Fibroblast of lung (primary cell): ENCODE results near the gene COBL. TPM values are rescaled to one million over a fixed set of nuclear protein-coding genes. Genes with fewer than 3 reads are reported as not detected.

ENCODE experiments used
- DNase-seq, 2 donors: peaks; one replicate each; pipeline versions ENCODE4 v3.0.0 to v3.0.0-alpha.2; 2010; ENCODE audit warnings: low read depth in 2 of 2
- H2AFZ ChIP-seq: 2 replicates; pipeline ENCODE4 v1.5.1; 2012; ENCODE audit warnings: low read length, control low read depth, inconsistent platforms
- H3K27ac ChIP-seq: 2 replicates; pipeline ENCODE4 v1.5.1; 2011; ENCODE audit warnings: low read length, control low read depth; ENCODE audit not compliant: insufficient read depth
- H3K27me3 ChIP-seq: 2 replicates; pipeline ENCODE4 v1.5.1; 2011; ENCODE audit warnings: mild to moderate bottlenecking, low read length; ENCODE audit not compliant: control insufficient read depth, insufficient read depth
- H3K36me3 ChIP-seq: 2 replicates; pipeline ENCODE4 v1.5.1; 2011; ENCODE audit warnings: low read length; ENCODE audit not compliant: control insufficient read depth, insufficient read depth
- H3K4me1 ChIP-seq: 2 replicates; pipeline ENCODE4 v1.5.1; 2011; ENCODE audit warnings: low read length; ENCODE audit not compliant: control insufficient read depth, insufficient read depth; ENCODE audit errors: extremely low read depth
- H3K4me2 ChIP-seq: 2 replicates; pipeline ENCODE4 v1.5.1; 2011; ENCODE audit warnings: low read length, control low read depth; ENCODE audit not compliant: insufficient read depth; ENCODE audit errors: extremely low read depth
- H3K4me3 ChIP-seq, 4 experiments: fragments of 200-600 bp in 1 of 4; sonication (generic) in 1 of 4; replicated peaks in 1 of 4; 2 replicates each; pipeline ENCODE4 v1.5.1; 2011 to 2016; ENCODE audit warnings: low read length in 4 of 4, low read depth in 3 of 4, mild to moderate bottlenecking in 3 of 4, control low read depth in 2 of 4, inconsistent platforms in 1 of 4, mixed read lengths in 1 of 4; ENCODE audit not compliant: insufficient read depth in 1 of 4; ENCODE audit errors: control extremely low read depth in 1 of 4
- H3K79me2 ChIP-seq: 2 replicates; pipeline ENCODE4 v1.5.1; 2012; ENCODE audit warnings: mild to moderate bottlenecking, low read length, inconsistent platforms; ENCODE audit not compliant: control insufficient read depth, insufficient read depth
- H3K9ac ChIP-seq: 2 replicates; pipeline ENCODE4 v1.5.1; 2011; ENCODE audit warnings: mild to moderate bottlenecking, low read length, control low read depth; ENCODE audit not compliant: insufficient read depth
- H3K9me3 ChIP-seq: 2 replicates; pipeline ENCODE4 v1.5.1; 2012; ENCODE audit warnings: low read depth, low read length; ENCODE audit not compliant: control insufficient read depth, insufficient read depth
- H4K20me1 ChIP-seq: 2 replicates; pipeline ENCODE4 v1.5.1; 2011; ENCODE audit warnings: low read length; ENCODE audit not compliant: control insufficient read depth, insufficient read depth; ENCODE audit errors: extremely low read depth
- EZH2 ChIP-seq: IDR thresholded peaks from 2 replicates; pipeline ENCODE4 v1.5.1; 2012; ENCODE audit warnings: low read length, control low read depth, mild to moderate bottlenecking; ENCODE audit errors: missing control alignments
- polyA plus RNA-seq, 2 donors: library from polyadenylated mRNA; depleted of rRNA in 1 of 2; stranded (reverse) in 1 of 2; unstranded in 1 of 2; fragments of >200 nt; gene quantifications; 2 replicates each; pipeline ENCODE4 v1.2.1, GENCODE V29; 2011 to 2012; ENCODE audit warnings: missing spikeins in 1 of 2
- total RNA-seq: library from RNA; depleted of rRNA; stranded (reverse); fragments of >200 nt; gene quantifications from 2 replicates; pipeline ENCODE4 v1.2.1, GENCODE V29; 2014
- TF ChIP-seq, protein P1 (sequence below), 2 donors: IDR thresholded peaks in 1 of 2; conservative IDR thresholded peaks in 1 of 2; 1 replicate in 1 of 2; 2 replicates in 1 of 2; pipeline ENCODE4 v1.5.1; 2011 to 2012; ENCODE audit warnings: low read length in 2 of 2, control low read depth in 1 of 2, inconsistent platforms in 1 of 2, low read depth in 1 of 2, mild to moderate bottlenecking in 1 of 2

COBL gene
- total and polyA plus RNA-seq, 2 donors (not counting 1 experiment from before 2014, with no cell fraction given), result 0.10 to 0.33 TPM

- H3K27me3 ChIP-seq, result no peaks in the 10 kb centered on the region
- no peak for DNase-seq
- H3K9me3 ChIP-seq, result no peaks in the 10 kb centered on the region
- no peak overlapping the region for H3K9ac ChIP-seq
- no peaks in the 10 kb centered on the region for H3K36me3 ChIP-seq
- H3K4me2 ChIP-seq, result no peak overlapping the region
- no peak overlapping the region for H3K4me3 ChIP-seq
- no peak overlapping the region for H2AFZ ChIP-seq
- TF ChIP-seq, protein P1, sequence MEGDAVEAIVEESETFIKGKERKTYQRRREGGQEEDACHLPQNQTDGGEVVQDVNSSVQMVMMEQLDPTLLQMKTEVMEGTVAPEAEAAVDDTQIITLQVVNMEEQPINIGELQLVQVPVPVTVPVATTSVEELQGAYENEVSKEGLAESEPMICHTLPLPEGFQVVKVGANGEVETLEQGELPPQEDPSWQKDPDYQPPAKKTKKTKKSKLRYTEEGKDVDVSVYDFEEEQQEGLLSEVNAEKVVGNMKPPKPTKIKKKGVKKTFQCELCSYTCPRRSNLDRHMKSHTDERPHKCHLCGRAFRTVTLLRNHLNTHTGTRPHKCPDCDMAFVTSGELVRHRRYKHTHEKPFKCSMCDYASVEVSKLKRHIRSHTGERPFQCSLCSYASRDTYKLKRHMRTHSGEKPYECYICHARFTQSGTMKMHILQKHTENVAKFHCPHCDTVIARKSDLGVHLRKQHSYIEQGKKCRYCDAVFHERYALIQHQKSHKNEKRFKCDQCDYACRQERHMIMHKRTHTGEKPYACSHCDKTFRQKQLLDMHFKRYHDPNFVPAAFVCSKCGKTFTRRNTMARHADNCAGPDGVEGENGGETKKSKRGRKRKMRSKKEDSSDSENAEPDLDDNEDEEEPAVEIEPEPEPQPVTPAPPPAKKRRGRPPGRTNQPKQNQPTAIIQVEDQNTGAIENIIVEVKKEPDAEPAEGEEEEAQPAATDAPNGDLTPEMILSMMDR (conservative IDR thresholded peaks at IDR 0.05 in 1 of 2, IDR thresholded peaks at IDR 0.05 in 1 of 2; ENCODE audit: low read depth in 1 of 2, low read length in 2 of 2), result no peak
- TF ChIP-seq EZH2, result no peak
- H3K27ac ChIP-seq, result no peak overlapping the region
- H3K4me1 ChIP-seq, result no peaks in the 10 kb centered on the region
- H3K79me2 ChIP-seq, result no peaks in the 10 kb centered on the region
- peaks cover 2% of the 10 kb centered on the region for H4K20me1 ChIP-seq
Observed at GRCh38 chr7:51307651-51308210, 8.9 kb downstream of the COBL start.

DNA sequence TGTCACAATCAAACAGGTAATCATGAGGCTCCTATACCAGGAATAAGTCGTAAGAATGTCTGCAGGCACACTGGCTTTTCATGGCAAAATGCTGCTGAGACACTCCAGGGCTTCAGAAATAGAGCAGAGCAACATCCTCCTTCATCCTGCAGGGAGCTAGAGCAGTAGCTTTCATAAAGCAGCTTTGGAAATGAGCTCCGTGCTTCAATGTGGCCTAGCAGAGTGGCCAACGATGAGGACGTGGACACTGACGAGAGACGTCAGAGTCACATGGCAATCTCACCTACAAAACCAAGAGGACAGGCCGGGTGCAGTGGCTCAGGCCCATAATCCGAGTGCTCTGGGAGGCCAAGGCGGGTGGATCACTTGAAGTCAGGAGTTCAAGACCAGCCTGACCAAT lies 9.8 kb downstream of the COBL start:
- no peak for TF ChIP-seq EZH2
- TF ChIP-seq, protein P1 (conservative IDR thresholded peaks at IDR 0.05 in 1 of 2, IDR thresholded peaks at IDR 0.05 in 1 of 2; ENCODE audit: low read depth in 1 of 2, low read length in 2 of 2), result no peak
- Histone ChIP-seq H4K20me1 (peaks cover 2% of the 10 kb centered on the region), H3K27ac (no peak overlapping the region), H3K79me2 (no peaks in the 10 kb centered on the region), H2AFZ (no peak overlapping the region), H3K4me3 (no peak overlapping the region), H3K27me3 (no peaks in the 10 kb centered on the region), H3K36me3 (no peaks in the 10 kb centered on the region), H3K9ac (no peak overlapping the region), H3K9me3 (no peaks in the 10 kb centered on the region), H3K4me2 (no peak overlapping the region), H3K4me1 (no peaks in the 10 kb centered on the region)
- DNase-seq, result no peak

GRCh38 chr7:51304729-51305128 lies 11.9 kb downstream of the COBL start:
- Histone ChIP-seq H3K4me3 (no peak overlapping the region), H3K4me1 (no peaks in the 10 kb centered on the region), H3K79me2 (no peaks in the 10 kb centered on the region), H3K36me3 (no peaks in the 10 kb centered on the region), H3K9me3 (no peaks in the 10 kb centered on the region), H3K27ac (no peak overlapping the region), H4K20me1 (peaks cover 2% of the 10 kb centered on the region), H3K4me2 (no peak overlapping the region), H3K27me3 (no peaks in the 10 kb centered on the region), H2AFZ (no peak overlapping the region), H3K9ac (no peak overlapping the region)
- TF ChIP-seq, protein P1 (conservative IDR thresholded peaks at IDR 0.05 in 1 of 2, IDR thresholded peaks at IDR 0.05 in 1 of 2; ENCODE audit: low read depth in 1 of 2, low read length in 2 of 2), result no peak
- no peak for TF ChIP-seq EZH2
- DNase-seq, result no peak
